H9 (cell line): Measurements from ENCODE around the gene UNC79. TPM values are rescaled to one million over a fixed set of nuclear protein-coding genes. Genes with fewer than 3 reads are reported as not detected.

ENCODE experiments used
- DNase-seq: peaks from one replicate; pipeline ENCODE4 v3.0.0-alpha.2; 2017
- H2AFZ ChIP-seq: one replicate; pipeline ENCODE4 v1.6.1; 2013; ENCODE audit warnings: mild to moderate bottlenecking, low read length, control low read depth, moderate library complexity
- H2AK5ac ChIP-seq: 2 replicates; pipeline ENCODE4 v1.6.1; 2013; ENCODE audit warnings: low read length, control low read depth, mixed read lengths; ENCODE audit not compliant: insufficient read length
- H2BK120ac ChIP-seq: one replicate; pipeline ENCODE4 v1.6.1; 2013; ENCODE audit warnings: low read depth, mild to moderate bottlenecking, low read length, control low read depth, inconsistent platforms; ENCODE audit not compliant: poor library complexity, severe bottlenecking
- H2BK12ac ChIP-seq: 2 replicates; pipeline ENCODE4 v1.6.1; 2013; ENCODE audit warnings: low read length, control low read depth, mixed read lengths, low read depth; ENCODE audit not compliant: insufficient read length
- H2BK15ac ChIP-seq: 2 replicates; pipeline ENCODE4 v1.6.1; 2013; ENCODE audit warnings: low read depth, low read length, control low read depth
- H2BK20ac ChIP-seq: one replicate; pipeline ENCODE4 v1.6.1; 2013; ENCODE audit warnings: low read depth, mild to moderate bottlenecking, low read length, control low read depth, inconsistent platforms; ENCODE audit not compliant: poor library complexity, severe bottlenecking
- H2BK5ac ChIP-seq: 2 replicates; pipeline ENCODE4 v1.6.1; 2013; ENCODE audit warnings: low read length, control low read depth, mixed read lengths; ENCODE audit not compliant: insufficient read length
- H3K14ac ChIP-seq: 2 replicates; pipeline ENCODE4 v1.6.1; 2013; ENCODE audit warnings: low read length, control low read depth; ENCODE audit not compliant: insufficient read depth
- H3K18ac ChIP-seq: 2 replicates; pipeline ENCODE4 v1.6.1; 2013; ENCODE audit warnings: low read depth, mild to moderate bottlenecking, mixed read lengths, low read length, control low read depth; ENCODE audit not compliant: insufficient read length
- H3K23ac ChIP-seq: 2 replicates; pipeline ENCODE4 v1.6.1; 2013; ENCODE audit warnings: low read length, control low read depth, mixed read lengths, low read depth; ENCODE audit not compliant: insufficient read length
- H3K23me2 ChIP-seq: 2 replicates; pipeline ENCODE4 v1.6.1; 2013; ENCODE audit warnings: low read depth, mild to moderate bottlenecking, mixed read lengths, low read length, control low read depth; ENCODE audit not compliant: insufficient read length, poor library complexity, severe bottlenecking
- H3K27ac ChIP-seq: 2 replicates; pipeline ENCODE4 v1.5.1; 2013; ENCODE audit warnings: low read length, control low read depth, mixed read lengths, low read depth; ENCODE audit not compliant: insufficient read length
- H3K27me3 ChIP-seq: 2 replicates; pipeline ENCODE4 v1.6.1; 2013; ENCODE audit warnings: low read length, control low read depth, inconsistent platforms; ENCODE audit not compliant: insufficient read depth
- H3K4ac ChIP-seq: 2 replicates; pipeline ENCODE4 v1.6.1; 2013; ENCODE audit warnings: low read depth, mild to moderate bottlenecking, control low read depth, inconsistent platforms, low read length, moderate library complexity
- H3K4me1 ChIP-seq: 2 replicates; pipeline ENCODE4 v1.6.1; 2013; ENCODE audit warnings: low read length, control low read depth, inconsistent platforms; ENCODE audit not compliant: insufficient read depth
- H3K4me2 ChIP-seq: 2 replicates; pipeline ENCODE4 v1.6.1; 2013; ENCODE audit warnings: low read length, control low read depth, mixed read lengths; ENCODE audit not compliant: insufficient read length, insufficient read depth
- H3K56ac ChIP-seq: 2 replicates; pipeline ENCODE4 v1.6.1; 2013; ENCODE audit warnings: low read depth, mild to moderate bottlenecking, mixed read lengths, low read length, control low read depth; ENCODE audit not compliant: insufficient read length
- H3K79me1 ChIP-seq: 2 replicates; pipeline ENCODE4 v1.6.1; 2013; ENCODE audit warnings: low read depth, mild to moderate bottlenecking, moderate library complexity, low read length, control low read depth, inconsistent platforms; ENCODE audit not compliant: insufficient read depth, poor library complexity, severe bottlenecking
- H3K79me2 ChIP-seq: 2 replicates; pipeline ENCODE4 v1.6.1; 2013; ENCODE audit warnings: low read length, control low read depth, inconsistent platforms; ENCODE audit not compliant: insufficient read depth
- H3K9ac ChIP-seq: 2 replicates; pipeline ENCODE4 v1.6.1; 2013; ENCODE audit warnings: low read length, control low read depth, mixed read lengths; ENCODE audit not compliant: insufficient read length; ENCODE audit errors: extremely low read depth
- H3K9me3 ChIP-seq: one replicate; pipeline ENCODE4 v1.6.1; 2013; ENCODE audit warnings: low read depth, low read length, inconsistent platforms; ENCODE audit not compliant: control insufficient read depth
- H3T11ph ChIP-seq: one replicate; pipeline ENCODE4 v1.6.1; 2013; ENCODE audit warnings: mild to moderate bottlenecking, low read length, control low read depth, inconsistent platforms
- H4K20me1 ChIP-seq: one replicate; pipeline ENCODE4 v1.6.1; 2013; ENCODE audit not compliant: control insufficient read depth, insufficient read length, insufficient read depth
- H4K5ac ChIP-seq: 2 replicates; pipeline ENCODE4 v1.6.1; 2013; ENCODE audit warnings: low read depth, mild to moderate bottlenecking, mixed read lengths, low read length, control low read depth; ENCODE audit not compliant: insufficient read length
- H4K8ac ChIP-seq: replicated peaks from 2 replicates; pipeline ENCODE4 v1.6.1; 2013; ENCODE audit warnings: low read length, control low read depth, mixed read lengths, low read depth; ENCODE audit not compliant: insufficient read length
- H4K91ac ChIP-seq: 2 replicates; pipeline ENCODE4 v1.6.1; 2013; ENCODE audit warnings: low read depth, mild to moderate bottlenecking, moderate library complexity, mixed read lengths, low read length, control low read depth; ENCODE audit not compliant: insufficient read length
- H3K27ac Mint-ChIP-seq, 3 experiments: 2 replicates in 2 of 3; 3 replicates in 1 of 3; pipeline ENCODE4 v1.8.0; 2020 to 2021; ENCODE audit warnings: mixed read lengths in 3 of 3, mild to moderate bottlenecking in 1 of 3, moderate library complexity in 1 of 3
- H3K27me3 Mint-ChIP-seq: 2 replicates; pipeline ENCODE4 v1.8.0; 2021; ENCODE audit warnings: low read depth, mild to moderate bottlenecking, moderate library complexity, mixed read lengths
- H3K36me3 Mint-ChIP-seq, 3 experiments: 2 replicates in 2 of 3; 3 replicates in 1 of 3; pipeline ENCODE4 v1.8.0; 2020 to 2021; ENCODE audit warnings: low read depth in 3 of 3, mixed read lengths in 3 of 3; ENCODE audit not compliant: insufficient read depth in 1 of 3
- H3K4me1 Mint-ChIP-seq, 2 experiments: 2 replicates each; pipeline ENCODE4 v1.8.0; 2020; ENCODE audit warnings: mixed read lengths in 2 of 2
- H3K4me3 Mint-ChIP-seq, 2 experiments: 2 replicates in 1 of 2; 3 replicates in 1 of 2; pipeline ENCODE4 v1.8.0; 2020 to 2021; ENCODE audit warnings: mild to moderate bottlenecking in 2 of 2, mixed read lengths in 2 of 2, moderate library complexity in 1 of 2
- H3K9me3 Mint-ChIP-seq, 2 experiments: 2 replicates in 1 of 2; 3 replicates in 1 of 2; pipeline ENCODE4 v1.8.0; 2020; ENCODE audit warnings: mild to moderate bottlenecking in 2 of 2, mixed read lengths in 2 of 2, moderate library complexity in 1 of 2
- CTCF ChIP-seq: fragments of 200-600 bp; sonication (generic); conservative IDR thresholded peaks from 3 replicates; pipeline ENCODE4 v1.8.0; 2021; ENCODE audit warnings: antibody characterized with exemption, mild to moderate bottlenecking
- total RNA-seq: library from RNA; stranded (reverse); gene quantifications from 2 replicates; pipeline ENCODE4 v1.2.1, GENCODE V29; 2021

Gene UNC79
- total RNA-seq, 1 experiment from 2014 or later = 3.0 TPM

GRCh38 chr14:93543766-93544165, 113.0 kb downstream of the UNC79 start:
- Histone ChIP-seq H3K18ac (no peak overlapping the region), H3K27me3 (no peaks in the 10 kb centered on the region), H3K9me3 (no peaks in the 10 kb centered on the region), H2BK15ac (no peak overlapping the region), H3K4ac (no peak overlapping the region), H2BK12ac (no peak overlapping the region), H4K5ac (no peak overlapping the region), H3K79me2 (no peaks in the 10 kb centered on the region), H4K20me1 (no peaks in the 10 kb centered on the region), H3K4me2 (no peak overlapping the region), H3K23ac (no peak overlapping the region), H2AFZ (no peak overlapping the region), H2BK20ac (no peak overlapping the region), H3K14ac (no peak overlapping the region), H3K27ac (no peak overlapping the region), H2AK5ac (no peak overlapping the region), H2BK5ac (no peak overlapping the region), H3T11ph (no peak overlapping the region), H2BK120ac (no peak overlapping the region), H3K4me1 (no peaks in the 10 kb centered on the region), H3K56ac (no peak overlapping the region), H3K79me1 (no peaks in the 10 kb centered on the region), H3K9ac (no peak overlapping the region), H4K91ac (no peak overlapping the region), H3K23me2 (no peaks in the 10 kb centered on the region), H4K8ac (no peak overlapping the region)
- Mint-ChIP-seq H3K36me3 (no peaks in the 10 kb centered on the region), H3K4me1 (no peaks in the 10 kb centered on the region), H3K27me3 (no peaks in the 10 kb centered on the region), H3K9me3 (no peaks in the 10 kb centered on the region), H3K27ac (no peak overlapping the region; a peak in 1 of 7 replicates), H3K4me3 (no peak overlapping the region)
- TF ChIP-seq CTCF = peak; percentile 53; the same call in 2 of the 3 replicates
- DNase-seq = no peak
